HG02642 (cell line): Measurements from ENCODE around the gene NTMT2.

Experiments used
- ATAC-seq: cut with Tn5 transposase; IDR thresholded peaks from one replicate; pipeline ENCODE4 v1.9.1; 2021; ENCODE audit warnings: mild to moderate bottlenecking; ENCODE audit not compliant: unreplicated experiment, poor library complexity

NTMT2 gene

DNA sequence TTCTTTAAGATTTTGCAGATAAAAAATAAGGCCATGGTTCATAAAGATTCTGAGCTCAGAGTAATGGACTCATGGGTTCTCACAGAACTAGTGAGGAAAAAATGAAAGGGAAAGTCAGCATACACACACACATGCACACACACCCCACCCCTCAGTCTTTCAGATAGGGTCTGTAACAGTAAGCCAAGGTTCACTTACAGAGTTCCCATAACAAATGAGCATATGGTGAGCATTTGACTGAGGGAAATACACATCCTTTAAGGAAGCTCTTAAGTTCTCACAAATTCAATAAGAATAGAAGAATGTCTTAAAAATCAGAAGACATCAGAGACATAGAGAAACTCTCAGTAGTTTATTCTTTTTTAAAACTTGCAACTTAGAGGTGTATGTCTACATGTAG is 57.9 kb downstream of the NTMT2 start:
- no peak for ATAC-seq

DNA sequence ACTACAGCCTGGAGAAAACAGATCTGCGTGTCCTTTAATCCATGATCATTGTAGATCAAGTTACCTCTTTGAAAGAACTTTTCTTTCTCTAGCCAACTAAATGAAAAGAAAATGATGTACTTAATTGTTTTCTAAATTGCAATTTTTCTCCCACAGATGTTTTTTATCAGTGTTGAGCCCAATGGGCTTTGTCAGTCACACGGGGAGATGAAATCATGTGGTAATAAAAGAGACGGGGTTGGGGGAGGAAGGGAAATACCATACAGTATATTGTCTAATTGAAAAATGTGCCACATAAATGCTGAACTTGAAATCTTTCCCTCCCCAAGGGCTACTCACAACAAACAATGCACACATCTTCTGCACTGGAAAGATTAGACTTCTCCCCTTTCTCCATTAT is 58.4 kb downstream of the NTMT2 start:
- no peak for ATAC-seq

DNA sequence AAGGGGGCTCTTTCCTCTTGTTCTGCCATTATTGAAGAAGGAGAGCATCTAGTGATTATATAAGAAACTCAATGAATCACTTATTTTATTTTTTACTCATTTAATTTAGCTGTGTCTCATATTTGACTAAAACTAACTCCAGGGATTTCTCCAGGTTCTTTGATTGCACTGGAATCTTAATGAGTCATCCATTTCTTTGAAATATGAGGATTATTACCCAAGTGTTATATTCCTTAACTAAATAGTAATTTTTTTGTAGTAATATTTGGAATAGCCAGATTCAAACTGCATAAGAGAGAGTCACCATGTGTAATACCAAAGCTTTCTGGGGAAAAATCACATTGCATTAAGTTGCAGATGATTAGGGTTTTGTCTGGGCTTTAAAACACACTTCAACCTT is 59.5 kb downstream of the NTMT2 start:
- no peak for ATAC-seq

DNA sequence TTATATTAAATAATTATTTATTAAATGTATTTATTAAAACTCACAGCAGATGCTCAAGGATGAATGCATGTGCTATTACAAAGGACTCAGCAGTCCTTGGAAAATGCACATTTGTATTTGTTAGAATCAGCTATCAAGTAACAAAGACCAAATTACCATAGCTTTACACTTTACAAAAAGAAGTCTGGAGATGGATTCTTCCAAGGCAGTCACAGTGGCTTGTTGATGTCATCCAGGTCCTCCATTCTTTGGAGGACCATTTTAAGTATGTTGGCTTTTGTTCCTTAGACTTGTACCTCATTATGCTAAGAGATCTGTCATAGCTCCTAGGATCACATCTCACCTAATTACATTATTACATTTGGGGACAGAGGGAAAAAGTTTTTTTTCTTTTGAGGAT is 63.4 kb downstream of the NTMT2 start:
- no peak for ATAC-seq

DNA sequence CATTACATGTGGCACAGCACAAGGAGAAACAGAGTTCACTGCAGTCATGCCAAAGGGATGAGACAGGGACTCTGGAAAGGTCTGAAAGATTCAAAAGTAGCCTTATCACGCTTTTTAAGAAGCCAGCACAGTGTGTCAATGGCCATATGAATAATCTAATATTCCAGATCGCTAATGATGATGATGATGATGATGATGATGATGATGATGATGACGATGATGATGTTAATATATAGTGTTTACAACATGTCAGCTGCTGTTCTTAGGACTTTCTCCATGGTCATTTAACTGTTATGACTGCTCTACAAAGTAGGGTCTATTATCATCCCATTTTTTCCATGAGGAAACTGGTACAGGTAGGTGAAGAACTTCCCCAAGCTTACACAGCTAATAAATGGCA is 64.4 kb downstream of the NTMT2 start:
- ATAC-seq, result no peak

DNA sequence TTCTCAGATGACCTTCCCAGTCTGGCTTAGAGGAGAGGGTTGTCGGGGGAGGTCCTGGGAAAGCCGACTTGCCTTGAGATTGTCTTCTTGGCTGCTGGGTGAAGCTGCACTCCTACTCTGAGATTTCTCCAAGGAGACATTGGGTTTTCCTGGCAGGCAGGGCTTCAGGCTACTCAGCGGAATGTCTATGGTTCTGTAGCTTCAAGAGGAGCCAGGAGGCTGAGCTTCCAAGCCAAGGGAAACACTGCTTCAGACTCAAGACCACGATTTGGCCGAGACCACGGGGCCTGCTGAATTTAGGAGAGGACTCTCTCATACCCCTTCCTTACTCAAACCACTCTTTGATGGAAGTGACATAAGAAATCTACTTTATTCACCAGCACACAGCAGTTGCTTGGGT is 67.8 kb downstream of the NTMT2 start:
- no peak for ATAC-seq

DNA sequence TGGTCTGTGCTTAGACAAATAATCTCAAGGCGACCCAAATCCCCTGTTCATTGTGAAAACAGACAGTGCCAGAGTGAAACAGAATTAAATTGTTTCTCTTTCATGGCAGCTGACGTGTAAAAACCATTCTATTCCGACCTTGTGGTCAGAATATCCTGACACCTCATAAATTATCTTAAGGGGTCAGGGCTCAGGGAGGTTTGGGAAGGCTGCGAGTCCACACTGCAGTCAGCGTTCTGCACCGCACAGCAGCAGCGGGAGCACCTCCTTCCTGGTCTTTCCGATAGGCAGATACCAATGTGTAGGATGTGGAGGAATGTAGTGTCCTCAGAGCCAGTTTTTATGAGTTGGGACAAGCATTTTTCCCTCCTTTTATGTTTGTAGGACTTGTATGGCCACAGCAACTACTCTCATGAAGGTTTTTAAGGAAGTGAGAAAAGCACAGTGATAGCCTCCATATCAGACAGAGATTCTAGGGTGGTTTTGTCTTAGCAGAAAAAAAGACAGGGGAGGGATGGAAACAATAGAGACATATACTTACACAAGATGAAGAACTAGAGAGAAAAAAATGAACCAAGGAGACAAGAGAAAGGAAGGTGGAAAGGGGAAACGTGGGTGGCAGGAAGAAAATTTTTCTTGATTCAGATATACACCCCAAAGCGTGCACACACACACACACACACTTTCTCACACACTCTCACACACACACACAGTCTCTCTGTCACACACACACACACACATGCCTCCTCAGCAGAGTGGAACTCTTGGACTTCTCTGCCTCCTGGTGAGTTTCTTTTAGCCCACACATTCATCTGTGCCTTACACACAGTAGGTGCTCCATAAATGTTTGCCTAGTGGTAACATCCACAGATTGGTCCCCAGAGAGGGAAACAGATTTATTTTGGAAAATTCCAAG is 68.6 kb downstream of the NTMT2 start:
- ATAC-seq, result peak; percentile 65

DNA sequence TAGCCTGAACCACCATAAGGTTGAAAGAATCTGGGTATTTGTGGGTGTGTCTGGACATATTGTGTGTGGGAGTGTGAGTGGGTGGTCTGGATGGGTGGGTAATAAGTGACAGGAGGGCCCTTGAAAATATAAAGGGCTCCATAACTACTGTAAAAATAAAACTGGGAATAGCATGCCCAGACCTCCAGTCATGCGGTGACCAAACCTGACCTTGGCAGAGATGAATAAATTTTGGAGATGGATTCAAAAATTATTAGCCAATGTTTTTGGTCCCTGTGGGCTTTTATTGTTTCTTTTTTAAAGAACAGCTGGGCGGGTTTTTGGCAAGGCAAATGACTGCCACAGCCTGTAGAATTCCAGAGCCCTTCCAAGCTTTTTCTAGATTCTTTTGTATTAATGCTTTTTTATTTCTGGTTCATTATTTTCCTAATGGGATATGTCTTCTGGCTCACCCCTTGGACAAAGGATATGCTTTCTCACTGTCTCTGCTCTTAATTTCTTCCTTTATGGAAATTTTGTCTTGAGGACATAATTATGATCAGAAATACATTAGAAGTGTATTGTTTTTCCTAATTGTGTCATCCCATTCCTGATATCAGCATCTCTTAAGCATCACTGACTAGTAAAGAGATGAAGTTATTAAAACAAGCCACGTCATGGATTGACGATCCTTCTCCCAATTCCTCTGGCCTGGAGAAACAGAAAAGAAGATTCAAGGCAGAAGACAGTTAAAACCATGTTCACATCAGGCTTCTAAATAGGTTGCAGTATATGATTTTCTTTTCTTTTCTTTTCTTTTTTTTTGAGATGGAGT is 69.5 kb downstream of the NTMT2 start:
- no peak for ATAC-seq

DNA sequence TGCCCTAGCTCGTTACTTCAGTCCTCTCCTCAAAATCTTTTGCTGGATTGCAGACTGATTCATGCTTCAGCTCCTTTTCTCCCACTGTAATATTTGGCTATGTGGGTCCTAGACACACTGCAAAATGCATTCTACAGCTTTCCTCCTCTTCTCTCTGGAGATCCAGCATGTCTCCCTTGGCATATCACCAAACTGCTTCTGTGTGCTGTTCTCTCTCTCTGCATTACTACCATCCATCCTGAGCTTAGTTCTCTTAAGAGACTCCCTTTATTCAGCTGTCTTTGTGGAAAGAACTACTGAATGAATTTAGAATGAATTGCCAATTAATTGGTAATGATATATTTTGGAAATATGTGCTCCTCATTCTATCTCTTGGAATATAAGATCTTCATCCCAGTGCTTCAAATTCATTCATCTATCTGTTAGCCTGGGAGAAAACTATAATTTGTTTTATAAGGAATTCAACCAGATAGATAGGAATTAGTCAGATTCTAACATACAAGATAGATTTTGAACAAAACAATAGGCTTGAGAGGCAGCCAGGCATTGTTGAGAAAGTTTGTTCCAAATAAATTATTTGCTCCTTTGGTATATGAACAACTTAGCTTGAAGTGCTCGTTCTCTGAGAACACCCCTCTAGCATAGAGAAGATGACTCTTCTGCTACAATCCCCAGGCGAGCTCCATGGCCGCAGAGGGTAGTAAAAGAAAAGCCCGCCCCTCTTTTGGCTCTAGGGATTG is 71.9 kb downstream of the NTMT2 start:
- no peak for ATAC-seq

DNA sequence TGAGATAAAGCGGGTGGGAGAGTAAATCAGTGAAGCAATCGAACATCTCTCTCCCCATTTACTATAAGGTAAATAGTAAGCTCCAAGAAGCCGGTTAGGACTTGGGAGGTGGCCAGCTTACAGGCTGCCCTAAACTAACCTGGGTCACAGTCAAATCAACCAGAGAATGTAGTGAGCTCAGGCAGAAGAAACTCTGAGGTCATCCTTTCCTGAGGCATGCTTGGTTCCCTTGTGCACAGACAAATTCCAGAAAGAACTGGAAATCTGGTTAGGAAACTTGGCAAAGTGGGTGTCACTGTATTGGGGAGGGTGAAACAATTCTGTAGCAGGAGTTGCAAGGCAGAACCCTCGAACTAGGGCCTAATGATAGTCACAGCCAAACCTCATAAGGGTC is 72.5 kb downstream of the NTMT2 start:
- ATAC-seq, result no peak
